ENCODE results near the gene GSTM3. TPM values are rescaled to one million over a fixed set of nuclear protein-coding genes. Genes with fewer than 3 reads are reported as not detected.

GSTM3 gene
- total and polyA plus RNA-seq, 2 experiments from 2014 or later = 3.1 to 4.1 TPM

- no peak for TF ChIP-seq ZNF462 (CRISPR knock-in tag; IDR thresholded peaks at IDR 0.05)
- TF ChIP-seq STAT1 (IDR thresholded peaks at IDR 0.05; ENCODE audit: unreplicated experiment) = no peak
- TF ChIP-seq, protein P1, sequence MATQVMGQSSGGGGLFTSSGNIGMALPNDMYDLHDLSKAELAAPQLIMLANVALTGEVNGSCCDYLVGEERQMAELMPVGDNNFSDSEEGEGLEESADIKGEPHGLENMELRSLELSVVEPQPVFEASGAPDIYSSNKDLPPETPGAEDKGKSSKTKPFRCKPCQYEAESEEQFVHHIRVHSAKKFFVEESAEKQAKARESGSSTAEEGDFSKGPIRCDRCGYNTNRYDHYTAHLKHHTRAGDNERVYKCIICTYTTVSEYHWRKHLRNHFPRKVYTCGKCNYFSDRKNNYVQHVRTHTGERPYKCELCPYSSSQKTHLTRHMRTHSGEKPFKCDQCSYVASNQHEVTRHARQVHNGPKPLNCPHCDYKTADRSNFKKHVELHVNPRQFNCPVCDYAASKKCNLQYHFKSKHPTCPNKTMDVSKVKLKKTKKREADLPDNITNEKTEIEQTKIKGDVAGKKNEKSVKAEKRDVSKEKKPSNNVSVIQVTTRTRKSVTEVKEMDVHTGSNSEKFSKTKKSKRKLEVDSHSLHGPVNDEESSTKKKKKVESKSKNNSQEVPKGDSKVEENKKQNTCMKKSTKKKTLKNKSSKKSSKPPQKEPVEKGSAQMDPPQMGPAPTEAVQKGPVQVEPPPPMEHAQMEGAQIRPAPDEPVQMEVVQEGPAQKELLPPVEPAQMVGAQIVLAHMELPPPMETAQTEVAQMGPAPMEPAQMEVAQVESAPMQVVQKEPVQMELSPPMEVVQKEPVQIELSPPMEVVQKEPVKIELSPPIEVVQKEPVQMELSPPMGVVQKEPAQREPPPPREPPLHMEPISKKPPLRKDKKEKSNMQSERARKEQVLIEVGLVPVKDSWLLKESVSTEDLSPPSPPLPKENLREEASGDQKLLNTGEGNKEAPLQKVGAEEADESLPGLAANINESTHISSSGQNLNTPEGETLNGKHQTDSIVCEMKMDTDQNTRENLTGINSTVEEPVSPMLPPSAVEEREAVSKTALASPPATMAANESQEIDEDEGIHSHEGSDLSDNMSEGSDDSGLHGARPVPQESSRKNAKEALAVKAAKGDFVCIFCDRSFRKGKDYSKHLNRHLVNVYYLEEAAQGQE (IDR thresholded peaks at IDR 0.05; ENCODE audit: unreplicated experiment) = no peak
- no peak for TF ChIP-seq ETS1 (IDR thresholded peaks at IDR 0.05)
- no peak for TF ChIP-seq JUNB (IDR thresholded peaks at IDR 0.05; ENCODE audit: unreplicated experiment)
Measured at GRCh38 chr1:109724933-109725332, 15.9 kb downstream of the GSTM3 start (continued).

Data from GM23338 (cell line).